GM12878 (cell line): ENCODE results near the gene KRT4. TPM values are rescaled to one million over a fixed set of nuclear protein-coding genes. Genes with fewer than 3 reads are reported as not detected.

Experiments used
- ATAC-seq: fragments of 200-7000 bp; cut with Tn5 transposase; 3 replicates; pipeline ENCODE4 v1.9.1; 2020; ENCODE audit warnings: mild to moderate bottlenecking, moderate library complexity
- BruUV-seq: library from RNA; stranded (reverse); fragments of 400-500 nt; replicated peaks from 2 replicates; lab custom pipeline; 2021; lab: Mats Ljungman, UMichigan
- CTCF ChIA-PET: fragments of 300-600 bp; sonication (Branson Sonifier 250); formaldehyde crosslinking; extraction: SDS; loops from one replicate; lab custom pipeline; 2021; ENCODE audit warnings: inconsistent platforms; lab: Yijun Ruan, JAX
- POLR2A ChIA-PET: fragments of 350-600 bp; formaldehyde crosslinking; extraction: SDS; loops from one replicate; lab custom pipeline; 2021; ENCODE audit warnings: inconsistent platforms; lab: Charles Lee
- RAD21 ChIA-PET: fragments of 300-600 bp; sonication (Branson Sonifier 250); formaldehyde crosslinking; loops from one replicate; lab custom pipeline; 2023; ENCODE audit warnings: antibody characterized with exemption; ENCODE audit not compliant: unreplicated experiment; lab: Charles Lee
- SMC1A ChIA-PET: fragments of 300-600 bp; sonication (Branson Sonifier 250); formaldehyde crosslinking; loops from one replicate; lab custom pipeline; 2023; ENCODE audit not compliant: unreplicated experiment, uncharacterized antibody; lab: Charles Lee
- DNase-seq: peaks from one replicate; pipeline ENCODE4 v3.0.0-alpha.2; 2011; ENCODE audit warnings: low read depth, low spot score
- FAIRE-seq: peaks from 3 replicates; lab custom pipeline; 2011; peaks lifted over from hg19 to GRCh38; lab: Jason Lieb, UNC
- H2AFZ ChIP-seq: 2 replicates; pipeline ENCODE4 v1.6.0; 2011; ENCODE audit warnings: low read depth, low read length, control low read depth; ENCODE audit not compliant: control insufficient read depth
- H3K27ac ChIP-seq: 2 replicates; pipeline ENCODE4 v1.5.1; 2011; ENCODE audit warnings: control low read depth; ENCODE audit not compliant: control insufficient read depth, insufficient read depth
- H3K27me3 ChIP-seq, 2 experiments: replicated peaks in 1 of 2; 2 replicates each; pipeline versions ENCODE4 v1.6.0 to v1.6.1; 2011; ENCODE audit warnings: low read length in 1 of 2; ENCODE audit not compliant: control insufficient read depth in 2 of 2, insufficient read depth in 2 of 2
- H3K36me3 ChIP-seq, 2 experiments: 2 replicates each; pipeline ENCODE4 v1.5.1; 2011; ENCODE audit warnings: low read length in 1 of 2; ENCODE audit not compliant: control insufficient read depth in 2 of 2, insufficient read depth in 2 of 2
- H3K4me1 ChIP-seq: 2 replicates; pipeline ENCODE4 v1.6.1; 2011; ENCODE audit warnings: mild to moderate bottlenecking, low read length, moderate library complexity, mixed read lengths; ENCODE audit not compliant: control insufficient read depth, insufficient read depth
- H3K4me2 ChIP-seq: 2 replicates; pipeline ENCODE4 v1.6.0; 2011; ENCODE audit warnings: control low read depth; ENCODE audit not compliant: control insufficient read depth, insufficient read depth
- H3K4me3 ChIP-seq: fragments of 200-600 bp; sonication (generic); 2 replicates; pipeline ENCODE4 v1.5.1; 2016
- H3K79me2 ChIP-seq: 2 replicates; pipeline ENCODE4 v1.6.0; 2011; ENCODE audit warnings: low read length; ENCODE audit not compliant: control insufficient read depth, insufficient read depth
- H3K9ac ChIP-seq: 2 replicates; pipeline ENCODE4 v1.8.0; 2011; ENCODE audit warnings: low read length, control low read depth, mixed read lengths; ENCODE audit not compliant: control insufficient read depth, insufficient read depth
- H3K9me3 ChIP-seq: replicated peaks from 3 replicates; pipeline ENCODE4 v1.5.1; 2011; ENCODE audit warnings: mild to moderate bottlenecking, low read length; ENCODE audit not compliant: control insufficient read depth, insufficient read depth
- H4K20me1 ChIP-seq: 2 replicates; pipeline ENCODE4 v1.6.0; 2011; ENCODE audit not compliant: control insufficient read depth, insufficient read depth
- EED ChIP-seq: sonication (generic); IDR thresholded peaks from 2 replicates; pipeline ENCODE4 v1.6.1; 2016; ENCODE audit warnings: antibody characterized with exemption, low read depth
- FOXM1 ChIP-seq: IDR thresholded peaks from 2 replicates; pipeline ENCODE4 v1.6.1; 2012; ENCODE audit warnings: low read depth, mild to moderate bottlenecking, inconsistent platforms, low read length, moderate library complexity
- IKZF2 ChIP-seq, 2 experiments: fragments of 450-650 bp; IDR thresholded peaks; 2 replicates each; pipeline ENCODE4 v1.6.1; 2017; ENCODE audit warnings: mild to moderate bottlenecking in 2 of 2, moderate library complexity in 2 of 2
- KLF5 ChIP-seq: fragments of 450-650 bp; IDR thresholded peaks from 2 replicates; pipeline ENCODE4 v1.6.1; 2014; ENCODE audit warnings: mild to moderate bottlenecking; ENCODE audit not compliant: partially characterized antibody
- LARP7 ChIP-seq: fragments of 450-650 bp; IDR thresholded peaks from 2 replicates; pipeline ENCODE4 v1.6.1; 2017; ENCODE audit warnings: mild to moderate bottlenecking
- MAX ChIP-seq: IDR thresholded peaks from 2 replicates; pipeline ENCODE4 v1.6.1; 2012; ENCODE audit warnings: low read depth, low read length, improper control_type of control experiment
- MEF2A ChIP-seq: IDR thresholded peaks from 2 replicates; pipeline ENCODE4 v1.6.1; 2011; ENCODE audit warnings: low read depth, mild to moderate bottlenecking, low read length, moderate library complexity; ENCODE audit not compliant: insufficient read depth
- MYB ChIP-seq: fragments of 150-350 bp; IDR thresholded peaks from 2 replicates; pipeline ENCODE4 v1.6.1; 2014; ENCODE audit warnings: mild to moderate bottlenecking, low read depth, low read length, borderline replicate concordance
- MYC ChIP-seq: IDR thresholded peaks from 2 replicates; pipeline ENCODE4 v1.6.1; 2011; ENCODE audit warnings: mild to moderate bottlenecking, low read length, moderate library complexity, inconsistent platforms; ENCODE audit not compliant: insufficient read depth, insufficient replicate concordance, insufficient read length, severe bottlenecking
- PAX5 ChIP-seq: IDR thresholded peaks from 2 replicates; pipeline ENCODE4 v1.6.1; 2011; ENCODE audit warnings: low read depth, low read length, borderline replicate concordance
- POLR2AphosphoS2 ChIP-seq: IDR thresholded peaks from 2 replicates; pipeline ENCODE4 v1.6.1; 2011; ENCODE audit warnings: low read depth, mild to moderate bottlenecking, low read length, improper control_type of control experiment, moderate library complexity
- RAD51 ChIP-seq: fragments of 450-650 bp; IDR thresholded peaks from 2 replicates; pipeline ENCODE4 v1.6.1; 2016; ENCODE audit warnings: moderate library complexity, mild to moderate bottlenecking, inconsistent platforms
- RFX5 ChIP-seq: IDR thresholded peaks from 2 replicates; pipeline ENCODE4 v1.6.1; 2011; ENCODE audit warnings: low read depth, low read length, improper control_type of control experiment
- SPI1 ChIP-seq: IDR thresholded peaks from 2 replicates; pipeline ENCODE4 v1.6.1; 2011; ENCODE audit warnings: low read depth, mild to moderate bottlenecking, low read length, moderate library complexity, borderline replicate concordance; ENCODE audit not compliant: insufficient read depth
- STAT1 ChIP-seq: fragments of 450-650 bp; conservative IDR thresholded peaks from 2 replicates; pipeline ENCODE4 v1.6.1; 2014; ENCODE audit warnings: antibody characterized with exemption, mild to moderate bottlenecking
- USF1 ChIP-seq: IDR thresholded peaks from 2 replicates; pipeline ENCODE4 v1.6.1; 2011; ENCODE audit warnings: borderline replicate concordance, low read depth, mild to moderate bottlenecking, moderate library complexity, mixed read lengths, low read length; ENCODE audit not compliant: insufficient read depth; ENCODE audit errors: extremely low read length
- ZBTB33 ChIP-seq: fragments of 450-650 bp; IDR thresholded peaks from 2 replicates; pipeline ENCODE4 v1.6.1; 2017; ENCODE audit warnings: mild to moderate bottlenecking
- ZNF384 ChIP-seq: IDR thresholded peaks from 2 replicates; pipeline ENCODE4 v1.6.1; 2012; ENCODE audit warnings: low read depth, mild to moderate bottlenecking, low read length, improper control_type of control experiment, borderline replicate concordance
- WGBS: methylation state at CpG from one replicate; pipeline ENCODE4 v1.1.6; 2016; ENCODE audit warnings: low lambda C conversion rate; ENCODE audit not compliant: insufficient replicate concordance, insufficient coverage; ENCODE audit errors: missing lambda C conversion rate; 5-methylcytosine and 5-hydroxymethylcytosine counted together
- in situ Hi-C: fragments of 300-500 bp; cut with MboI; formaldehyde crosslinking; loops from 9 replicates; pipeline ENCODE4 v1.14.3; 2018; ENCODE audit warnings: mixed read lengths
- intact Hi-C: fragments of 100-400 bp; cut with micrococcal nuclease; formaldehyde crosslinking; loops from one replicate; pipeline ENCODE4 v1.14.2; 2022; ENCODE audit not compliant: unreplicated experiment
- polyA plus RNA-seq, 11 experiments: library from polyadenylated mRNA; depleted of rRNA in 4 of 11; unstranded in 6 of 11; stranded (reverse) in 5 of 11; fragments of >200 nt; fragmentation: Nextera tagmentation in 4 of 11; fragmentation: Illumina TruSeq in 1 of 11; extraction: Ambion mirVana in 4 of 11; extraction: Trizol in 1 of 11; gene quantifications; 1 replicate in 1 of 11; 2 replicates in 10 of 11; pipeline versions ENCODE4 v1.2.1 to v1.2.3, GENCODE V29; 2011 to 2016; ENCODE audit warnings: inconsistent platforms in 2 of 11, missing spikeins in 2 of 11, low read depth in 1 of 11
- total RNA-seq, 4 experiments: library from RNA; depleted of rRNA in 3 of 4; stranded (reverse); fragments of >200 nt in 3 of 4; fragmentation: Illumina TruSeq in 1 of 4; extraction: Trizol in 1 of 4; gene quantifications; 2 replicates each; pipeline versions ENCODE4 v1.2.1 to v1.2.3, GENCODE V29; 2013 to 2021

The KRT4 gene
- total and polyA plus RNA-seq, 10 of the 15 experiments (the other 5 are each of a cell fraction or from before 2014, with no cell fraction given): not detected

- TF ChIP-seq STAT1 (no peak), LARP7 (no peak), SPI1 (no peak), MAX (no peak), MYC (no peak), RFX5 (no peak), PAX5 (no peak)
Measured at GRCh38 chr12:52799505-52800211, 14.3 kb downstream of the KRT4 start (continued).

GRCh38 chr12:52798671-52799504, 15.0 kb downstream of the KRT4 start:
- Histone ChIP-seq H3K79me2 (no peaks in the 10 kb centered on the region), H3K9ac (no peak overlapping the region), H3K27ac (no peak overlapping the region), H4K20me1 (no peaks in the 10 kb centered on the region), H3K36me3 (no peaks in the 10 kb centered on the region), H3K27me3 (peaks cover 0 to 2% of the 10 kb centered on the region in 2 experiments; a peak in 2 of 4 replicates), H3K4me2 (no peak overlapping the region), H2AFZ (no peak overlapping the region), H3K9me3 (no peaks in the 10 kb centered on the region), H3K4me1 (no peaks in the 10 kb centered on the region), H3K4me3 (no peak overlapping the region)
- no TSS peak for BruUV-seq
- FAIRE-seq (no peak), DNase-seq (no peak), ATAC-seq (no peak)
- RAD21 ChIA-PET: no interaction called here
- intact Hi-C loops: no loop called here
- POLR2A ChIA-PET: no interaction called here
- SMC1A ChIA-PET: no interaction called here
- in situ Hi-C loops: no loop called here
- CTCF ChIA-PET: interaction anchor here (1.1 kb wide), 1 partner anchor 72 kb away, joined by 4 read pairs; no protein-coding TSS in a partner anchor
- 4% methylated on average over 7 of the region's 7 CpGs for WGBS
- TF ChIP-seq EED (no peak), POLR2AphosphoS2 (no peak), KLF5 (no peak), IKZF2 (IDR thresholded peaks at IDR 0.05) (no peak), USF1 (no peak), RAD51 (no peak), FOXM1 (no peak), MEF2A (no peak), ZBTB33 (no peak), MYC (no peak), ZNF384 (no peak), MYB (no peak)
